H7 (cell line): Measurements from ENCODE around the gene SLC25A41. TPM values are rescaled to one million over a fixed set of nuclear protein-coding genes. Genes with fewer than 3 reads are reported as not detected.
A peak's percentile ranks its signal among the peaks of the same experiment; 100 is the strongest.
"Not testable (repeated sequence)": the region's sequence is repeated elsewhere in the genome, so short reads cannot be mapped to it uniquely, and the experiment has no call there.

Experiments
- DNase-seq: peaks from one replicate; pipeline ENCODE4 v3.0.0; 2012
- H3K27me3 ChIP-seq: 2 replicates; pipeline ENCODE4 v1.6.0; 2011; ENCODE audit warnings: mild to moderate bottlenecking, low read length; ENCODE audit not compliant: control insufficient read depth, insufficient read depth
- H3K36me3 ChIP-seq: replicated peaks from 2 replicates; pipeline ENCODE4 v1.5.1; 2011; ENCODE audit warnings: low read length; ENCODE audit not compliant: control insufficient read depth, insufficient read depth
- H3K4me3 ChIP-seq: 2 replicates; pipeline ENCODE4 v1.5.1; 2011; ENCODE audit warnings: low read depth, mild to moderate bottlenecking, control low read depth, low read length, moderate library complexity; ENCODE audit not compliant: insufficient read depth
- total RNA-seq: library from RNA; depleted of rRNA; stranded (reverse); fragments of >200 nt; shearing (Covaris generic); gene quantifications from 2 replicates; pipeline ENCODE4 v1.2.3, GENCODE V29; 2014

The SLC25A41 gene
- total RNA-seq, 1 experiment from 2014 or later: 1.2 TPM

DNA sequence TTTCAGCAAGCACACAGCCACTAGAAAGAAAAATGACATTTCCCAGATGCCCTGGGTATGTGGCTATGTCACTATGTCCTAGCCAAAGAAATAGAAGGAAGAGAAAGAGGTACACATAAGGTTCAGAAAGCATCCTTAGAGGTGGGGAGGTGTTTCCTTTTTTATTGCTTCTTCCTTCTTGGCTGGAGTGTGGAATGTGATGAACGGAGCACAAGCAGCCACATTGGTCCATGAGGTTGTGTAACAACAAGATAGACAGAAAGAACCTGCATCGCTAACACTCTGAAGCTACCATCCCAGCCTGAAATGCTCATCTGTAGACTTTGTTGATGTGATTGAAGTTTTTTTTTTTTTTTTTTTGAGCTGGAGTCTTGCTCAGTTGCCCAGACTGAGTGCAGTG, 19.3 kb upstream of the SLC25A41 start:
- H3K36me3 ChIP-seq: peaks cover 3% of the 10 kb centered on the region
- no peak overlapping the region for H3K4me3 ChIP-seq
- no peak for DNase-seq
- H3K27me3 ChIP-seq: no peaks in the 10 kb centered on the region; the same call in 1 of the 2 replicates

DNA sequence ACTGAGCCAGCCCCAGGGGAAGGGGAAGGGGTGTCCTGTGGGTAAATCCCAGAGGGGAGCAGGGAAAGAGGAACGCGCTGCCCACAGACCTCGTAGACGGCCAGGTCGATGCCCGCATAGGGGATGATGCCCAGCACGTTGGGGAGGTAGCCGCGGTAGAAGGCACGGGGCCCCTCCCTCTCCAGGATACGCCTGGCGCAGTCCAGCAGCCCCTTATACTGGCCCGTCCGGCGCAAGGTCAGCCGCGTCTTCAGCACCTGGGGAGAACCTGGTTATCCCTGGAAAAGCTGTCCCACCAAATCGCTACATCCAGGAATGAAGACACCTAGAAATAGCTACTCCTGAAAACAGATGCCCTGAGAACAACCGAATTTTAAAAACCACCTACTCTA, 18.7 kb upstream of the SLC25A41 start:
- no peak overlapping the region for H3K4me3 ChIP-seq
- H3K27me3 ChIP-seq: no peaks in the 10 kb centered on the region
- peak; percentile 5 for DNase-seq
- H3K36me3 ChIP-seq: peaks cover 3% of the 10 kb centered on the region

- H3K36me3 ChIP-seq: peaks cover 3% of the 10 kb centered on the region
- H3K4me3 ChIP-seq: no peak overlapping the region
- no peak for DNase-seq
- H3K27me3 ChIP-seq: no peaks in the 10 kb centered on the region
These were observed 18.1 kb upstream of the SLC25A41 start for GRCh38 chr19:6451583-6452222.

DNA sequence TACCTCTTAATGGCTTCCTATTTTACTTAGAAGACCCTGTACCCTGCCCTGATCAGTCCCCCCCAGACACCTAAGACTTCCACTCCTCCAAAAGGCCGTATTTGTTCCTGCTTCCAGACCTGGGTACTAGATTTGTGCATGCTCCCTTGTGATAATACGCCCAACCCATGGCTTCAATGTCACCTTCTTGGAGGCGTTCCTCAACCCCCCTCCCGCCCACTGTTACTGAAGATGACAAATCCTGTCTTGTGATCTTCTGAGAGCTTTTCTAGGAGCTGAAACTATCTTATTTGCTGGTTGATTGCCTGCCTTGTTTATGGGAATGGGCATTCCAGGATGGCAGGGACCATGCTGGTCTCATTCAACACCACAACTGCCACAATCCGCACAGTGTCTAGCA, 16.6 kb upstream of the SLC25A41 start:
- Histone ChIP-seq H3K4me3 (no peak overlapping the region), H3K27me3 (no peaks in the 10 kb centered on the region), H3K36me3 (peaks cover 3% of the 10 kb centered on the region)
- DNase-seq: no peak

- DNase-seq: no peak
- no peaks in the 10 kb centered on the region for H3K27me3 ChIP-seq
- no peak overlapping the region for H3K4me3 ChIP-seq
- no peaks in the 10 kb centered on the region for H3K36me3 ChIP-seq
These were observed 14.5 kb upstream of the SLC25A41 start for GRCh38 chr19:6448045-6448444.

DNA sequence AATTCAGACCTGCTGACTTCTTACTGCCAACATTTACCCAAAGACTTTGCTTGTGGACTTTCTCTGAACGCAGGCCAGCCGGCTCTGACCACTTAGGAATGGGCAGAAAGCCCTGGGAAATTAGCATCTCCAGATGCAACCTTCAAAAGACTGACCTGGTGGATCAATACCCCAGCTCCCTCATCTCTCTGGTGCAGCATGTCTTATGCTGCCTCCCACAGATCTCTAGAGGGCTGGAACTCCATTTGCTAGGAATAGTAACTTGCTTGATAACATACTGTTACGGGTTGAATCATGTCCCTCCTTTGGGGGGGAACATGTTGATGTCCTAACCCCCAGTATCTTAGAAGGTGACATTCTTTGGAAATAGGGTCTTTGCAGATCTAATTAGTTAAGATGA, 12.9 kb upstream of the SLC25A41 start:
- Histone ChIP-seq H3K4me3 (no peak overlapping the region), H3K27me3 (no peaks in the 10 kb centered on the region), H3K36me3 (no peaks in the 10 kb centered on the region)
- DNase-seq: no peak

DNA sequence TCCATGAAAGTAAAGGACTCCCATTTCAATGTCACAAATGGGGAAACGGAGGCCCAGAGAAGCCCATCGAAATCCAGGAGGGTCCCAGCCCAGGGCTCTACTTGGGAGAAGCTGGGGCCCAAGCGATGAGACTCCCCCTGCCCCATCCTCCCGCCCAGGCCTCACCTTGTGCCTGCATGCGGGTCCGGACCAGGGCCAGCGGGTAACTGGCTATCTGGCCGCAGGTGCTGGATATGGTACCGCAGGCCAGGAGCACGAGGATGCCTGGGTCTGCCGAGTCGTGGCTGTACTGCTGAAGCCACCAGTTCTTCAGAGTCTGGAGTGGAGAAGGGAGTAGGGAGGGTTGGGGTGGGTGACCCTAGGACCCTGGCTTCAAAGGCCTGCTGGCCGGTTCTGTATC, 10.4 kb upstream of the SLC25A41 start:
- H3K27me3 ChIP-seq: no peaks in the 10 kb centered on the region; the same call in 1 of the 2 replicates
- H3K4me3 ChIP-seq: no peak overlapping the region
- no peaks in the 10 kb centered on the region for H3K36me3 ChIP-seq
- peak; percentile 10 for DNase-seq

DNA sequence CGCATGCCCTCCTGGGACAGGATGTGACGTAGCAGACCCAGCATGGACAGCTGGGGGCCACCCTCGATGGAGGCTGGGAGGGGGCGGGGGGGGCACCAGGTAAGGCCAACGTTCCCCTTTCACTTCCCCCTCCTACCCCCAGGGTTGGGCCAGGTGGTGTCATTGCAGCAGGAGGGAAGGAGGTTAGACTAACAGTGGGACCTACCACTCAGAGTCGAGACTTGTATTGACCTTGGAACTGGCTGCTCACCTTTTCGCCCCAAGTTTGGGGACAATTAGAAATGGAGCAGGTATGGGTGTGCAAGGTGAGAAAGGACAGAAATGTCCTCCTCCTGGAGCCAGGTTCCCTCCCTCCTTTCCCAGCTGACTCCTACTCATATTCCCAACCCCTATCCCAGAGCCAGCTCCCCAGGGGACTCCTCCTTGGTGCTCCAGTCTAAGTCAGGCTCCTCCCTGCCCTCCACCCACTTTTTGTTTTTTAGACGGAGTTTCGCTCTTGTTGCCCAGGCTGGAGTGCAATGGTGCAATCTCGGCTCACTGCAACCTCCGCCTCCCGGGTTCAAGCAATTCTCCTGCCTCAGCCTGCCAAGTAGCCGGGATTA, 8.6 kb upstream of the SLC25A41 start:
- no peaks in the 10 kb centered on the region; the same call in 1 of the 2 replicates for H3K27me3 ChIP-seq
- peak; percentile 29 for DNase-seq
- H3K36me3 ChIP-seq: no peaks in the 10 kb centered on the region
- no peak overlapping the region for H3K4me3 ChIP-seq

DNA sequence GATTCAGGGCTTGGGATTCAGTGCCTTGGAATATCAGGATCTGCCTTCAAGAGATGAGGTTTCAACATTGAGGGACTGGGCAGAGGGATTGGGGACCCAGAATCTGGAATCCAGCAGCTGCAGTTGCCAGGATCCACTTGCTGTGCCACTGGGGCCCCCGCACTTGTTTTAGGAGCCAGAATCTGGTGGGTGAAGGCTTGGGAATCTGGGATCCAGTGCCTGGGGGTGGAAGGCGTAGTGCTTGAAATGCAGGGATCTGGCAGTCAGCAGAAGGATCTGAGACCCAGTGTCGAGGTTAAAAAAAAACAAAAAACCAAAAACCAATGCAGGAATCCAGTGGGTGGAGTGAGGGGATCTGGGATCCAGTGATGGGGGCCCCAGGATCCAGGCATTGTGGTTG, 7.3 kb upstream of the SLC25A41 start:
- H3K36me3 ChIP-seq: no peaks in the 10 kb centered on the region
- H3K4me3 ChIP-seq: no peak overlapping the region
- no peak for DNase-seq
- no peaks in the 10 kb centered on the region; the same call in 1 of the 2 replicates for H3K27me3 ChIP-seq

DNA sequence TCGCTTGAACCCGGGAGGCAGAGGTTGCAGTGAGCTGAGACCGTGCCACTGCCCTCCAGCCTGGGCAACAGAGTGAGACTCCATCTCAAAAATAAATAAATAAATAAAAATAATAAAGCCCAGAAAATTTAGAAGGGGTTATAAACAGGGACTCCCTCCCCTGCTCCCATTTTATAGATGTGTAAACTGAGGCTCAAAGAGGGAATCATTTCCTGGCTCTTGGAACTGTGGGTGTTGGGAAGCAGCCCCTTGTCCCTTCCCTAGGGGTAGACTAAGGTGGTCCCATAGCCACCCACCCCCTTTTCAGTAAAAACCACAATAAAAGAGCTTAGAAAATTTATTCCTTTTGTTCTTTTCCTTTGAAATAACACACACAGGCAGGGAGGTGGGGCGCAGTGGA, 6.2 kb upstream of the SLC25A41 start:
- Histone ChIP-seq H3K27me3 (no peaks in the 10 kb centered on the region; the same call in 1 of the 2 replicates), H3K36me3 (no peaks in the 10 kb centered on the region), H3K4me3 (no peak overlapping the region)
- DNase-seq: no peak

GRCh38 chr19:6433165-6433564, 398 bp downstream of the SLC25A41 start:
- Histone ChIP-seq H3K27me3 (peaks cover 8% of the 10 kb centered on the region; the same call in 1 of the 2 replicates), H3K4me3 (no peak overlapping the region), H3K36me3 (no peaks in the 10 kb centered on the region)
- DNase-seq: no peak

DNA sequence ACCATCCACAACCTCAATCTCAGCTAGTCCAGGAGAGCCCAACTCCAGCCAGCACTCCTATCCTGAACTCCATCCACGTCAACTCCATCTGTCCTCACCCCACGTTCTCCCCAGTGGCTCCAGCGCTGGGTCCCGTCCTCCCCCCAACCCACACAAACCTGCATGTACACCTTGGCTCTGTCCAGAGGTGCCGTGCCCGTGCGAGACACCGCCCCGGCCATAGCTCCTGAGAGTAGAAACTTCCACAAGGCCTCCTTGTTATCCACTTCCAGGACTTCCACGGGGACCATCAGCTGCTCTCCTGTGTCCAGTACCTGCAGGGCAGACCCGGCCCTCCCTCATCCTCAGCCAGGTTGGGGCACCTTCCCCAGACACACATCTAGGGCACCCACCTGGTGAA, 1.7 kb downstream of the SLC25A41 start:
- H3K36me3 ChIP-seq: no peaks in the 10 kb centered on the region
- H3K4me3 ChIP-seq: no peak overlapping the region
- peaks cover 8% of the 10 kb centered on the region; the same call in 1 of the 2 replicates for H3K27me3 ChIP-seq
- no peak for DNase-seq

- no peak overlapping the region; the same call in 1 of the 2 replicates for H3K4me3 ChIP-seq
- no peaks in the 10 kb centered on the region for H3K36me3 ChIP-seq
- peaks cover 8% of the 10 kb centered on the region; the same call in 1 of the 2 replicates for H3K27me3 ChIP-seq
- peak; percentile 56 for DNase-seq
These were observed 3.9 kb downstream of the SLC25A41 start for GRCh38 chr19:6429419-6430221.

- not testable (repeated sequence) for DNase-seq, H3K4me3 ChIP-seq, H3K36me3 ChIP-seq, H3K27me3 ChIP-seq
These were observed 4.7 kb downstream of the SLC25A41 start for GRCh38 chr19:6428692-6429418.
